ENCODE data around the gene TNRC6C.

DNA sequence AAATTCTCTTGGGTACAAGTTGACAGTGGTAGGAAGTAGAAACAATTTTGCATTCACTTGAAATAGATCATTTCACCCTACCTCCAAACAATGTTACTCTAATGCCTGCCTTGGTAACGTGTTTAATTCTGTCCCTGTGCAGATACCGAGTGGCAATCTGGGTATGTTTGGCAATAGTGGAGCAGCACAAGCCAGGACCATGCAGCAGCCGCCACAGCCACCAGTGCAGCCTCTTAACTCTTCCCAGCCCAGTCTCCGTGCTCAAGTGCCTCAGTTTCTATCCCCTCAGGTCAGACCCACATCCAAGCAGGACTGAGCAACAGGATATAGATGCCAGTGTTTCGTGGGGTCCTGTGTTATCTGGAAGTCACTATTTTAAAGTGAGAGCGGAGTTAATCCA is 120.8 kb downstream of the TNRC6C start:
- TF ChIP-seq POLR2A (IDR thresholded peaks at IDR 0.05; ENCODE audit: low read length) (no peak), GATA1 (IDR thresholded peaks at IDR 0.05; ENCODE audit: low read depth, low read length) (no peak)

Data from erythroblast (primary cell).